Panc1 (cell line): ENCODE results near the gene TFDP1.

ENCODE experiments used
- POLR2AphosphoS5 ChIP-seq: IDR thresholded peaks from 2 replicates; pipeline ENCODE4 v1.6.1; 2012; ENCODE audit warnings: mild to moderate bottlenecking, low read depth, low read length, moderate library complexity
- SIN3A ChIP-seq: IDR thresholded peaks from 2 replicates; pipeline ENCODE4 v1.6.1; 2012; ENCODE audit warnings: low read depth, mild to moderate bottlenecking, low read length, moderate library complexity, borderline replicate concordance; ENCODE audit not compliant: insufficient read depth
- TCF7L2 ChIP-seq: IDR thresholded peaks from 2 replicates; pipeline ENCODE4 v1.6.1; 2011; ENCODE audit warnings: mild to moderate bottlenecking, low read depth, low read length, inconsistent platforms
- TF ChIP-seq, protein P1 (sequence below): fragments of 450-650 bp; IDR thresholded peaks from 2 replicates; pipeline ENCODE4 v1.5.1; 2017; ENCODE audit warnings: mild to moderate bottlenecking
- TF ChIP-seq, protein P2 (sequence below), 2 experiments: IDR thresholded peaks; 2 replicates each; pipeline ENCODE4 v1.6.1; 2011 to 2012; ENCODE audit warnings: low read depth in 2 of 2, control low read depth in 1 of 2, low read length in 1 of 2, mild to moderate bottlenecking in 1 of 2, moderate library complexity in 1 of 2; ENCODE audit not compliant: insufficient read depth in 1 of 2

DNA sequence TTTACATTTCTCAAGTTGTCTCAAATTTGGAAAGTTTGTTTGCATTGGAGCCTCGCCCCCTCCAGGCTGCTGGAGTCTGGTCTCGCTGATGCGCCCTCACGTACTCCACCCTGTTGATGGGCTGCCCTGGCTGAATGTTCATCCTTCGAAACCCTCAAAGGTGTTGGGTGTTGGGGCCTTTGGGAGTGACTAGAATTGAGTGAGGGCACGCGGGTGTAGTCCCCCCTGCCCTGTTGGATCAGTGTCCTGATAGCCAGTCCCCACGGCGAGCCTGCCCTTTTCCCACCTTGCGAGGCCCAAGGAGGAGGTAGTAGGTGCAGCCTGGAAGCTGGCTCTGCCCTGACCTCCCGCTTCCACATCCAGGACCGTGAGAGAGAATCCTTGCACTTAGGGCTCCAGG lies 14.8 kb downstream of the TFDP1 start:
- TF ChIP-seq, protein P1, sequence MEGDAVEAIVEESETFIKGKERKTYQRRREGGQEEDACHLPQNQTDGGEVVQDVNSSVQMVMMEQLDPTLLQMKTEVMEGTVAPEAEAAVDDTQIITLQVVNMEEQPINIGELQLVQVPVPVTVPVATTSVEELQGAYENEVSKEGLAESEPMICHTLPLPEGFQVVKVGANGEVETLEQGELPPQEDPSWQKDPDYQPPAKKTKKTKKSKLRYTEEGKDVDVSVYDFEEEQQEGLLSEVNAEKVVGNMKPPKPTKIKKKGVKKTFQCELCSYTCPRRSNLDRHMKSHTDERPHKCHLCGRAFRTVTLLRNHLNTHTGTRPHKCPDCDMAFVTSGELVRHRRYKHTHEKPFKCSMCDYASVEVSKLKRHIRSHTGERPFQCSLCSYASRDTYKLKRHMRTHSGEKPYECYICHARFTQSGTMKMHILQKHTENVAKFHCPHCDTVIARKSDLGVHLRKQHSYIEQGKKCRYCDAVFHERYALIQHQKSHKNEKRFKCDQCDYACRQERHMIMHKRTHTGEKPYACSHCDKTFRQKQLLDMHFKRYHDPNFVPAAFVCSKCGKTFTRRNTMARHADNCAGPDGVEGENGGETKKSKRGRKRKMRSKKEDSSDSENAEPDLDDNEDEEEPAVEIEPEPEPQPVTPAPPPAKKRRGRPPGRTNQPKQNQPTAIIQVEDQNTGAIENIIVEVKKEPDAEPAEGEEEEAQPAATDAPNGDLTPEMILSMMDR, result no peak
- TF ChIP-seq, protein P2, sequence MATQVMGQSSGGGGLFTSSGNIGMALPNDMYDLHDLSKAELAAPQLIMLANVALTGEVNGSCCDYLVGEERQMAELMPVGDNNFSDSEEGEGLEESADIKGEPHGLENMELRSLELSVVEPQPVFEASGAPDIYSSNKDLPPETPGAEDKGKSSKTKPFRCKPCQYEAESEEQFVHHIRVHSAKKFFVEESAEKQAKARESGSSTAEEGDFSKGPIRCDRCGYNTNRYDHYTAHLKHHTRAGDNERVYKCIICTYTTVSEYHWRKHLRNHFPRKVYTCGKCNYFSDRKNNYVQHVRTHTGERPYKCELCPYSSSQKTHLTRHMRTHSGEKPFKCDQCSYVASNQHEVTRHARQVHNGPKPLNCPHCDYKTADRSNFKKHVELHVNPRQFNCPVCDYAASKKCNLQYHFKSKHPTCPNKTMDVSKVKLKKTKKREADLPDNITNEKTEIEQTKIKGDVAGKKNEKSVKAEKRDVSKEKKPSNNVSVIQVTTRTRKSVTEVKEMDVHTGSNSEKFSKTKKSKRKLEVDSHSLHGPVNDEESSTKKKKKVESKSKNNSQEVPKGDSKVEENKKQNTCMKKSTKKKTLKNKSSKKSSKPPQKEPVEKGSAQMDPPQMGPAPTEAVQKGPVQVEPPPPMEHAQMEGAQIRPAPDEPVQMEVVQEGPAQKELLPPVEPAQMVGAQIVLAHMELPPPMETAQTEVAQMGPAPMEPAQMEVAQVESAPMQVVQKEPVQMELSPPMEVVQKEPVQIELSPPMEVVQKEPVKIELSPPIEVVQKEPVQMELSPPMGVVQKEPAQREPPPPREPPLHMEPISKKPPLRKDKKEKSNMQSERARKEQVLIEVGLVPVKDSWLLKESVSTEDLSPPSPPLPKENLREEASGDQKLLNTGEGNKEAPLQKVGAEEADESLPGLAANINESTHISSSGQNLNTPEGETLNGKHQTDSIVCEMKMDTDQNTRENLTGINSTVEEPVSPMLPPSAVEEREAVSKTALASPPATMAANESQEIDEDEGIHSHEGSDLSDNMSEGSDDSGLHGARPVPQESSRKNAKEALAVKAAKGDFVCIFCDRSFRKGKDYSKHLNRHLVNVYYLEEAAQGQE (IDR thresholded peaks at IDR 0.05; ENCODE audit: insufficient read depth in 1 of 2, low read depth in 2 of 2, low read length in 1 of 2), result no peak
- TF ChIP-seq SIN3A (no peak), TCF7L2 (no peak), POLR2AphosphoS5 (no peak)
